Activated naive CD8-positive, alpha-beta T cell (primary cell): ENCODE data around the gene CHRM5.

Experiments
- H3K27ac Mint-ChIP-seq: one replicate; pipeline ENCODE4 v1.8.0; 2021; ENCODE audit warnings: mixed read lengths
- H3K27me3 Mint-ChIP-seq: one replicate; pipeline ENCODE4 v1.8.0; 2021; ENCODE audit warnings: mixed read lengths
- H3K36me3 Mint-ChIP-seq: one replicate; pipeline ENCODE4 v1.8.0; 2021; ENCODE audit warnings: mixed read lengths
- H3K4me1 Mint-ChIP-seq: one replicate; pipeline ENCODE4 v1.8.0; 2021; ENCODE audit warnings: low read depth, mixed read lengths
- H3K4me3 Mint-ChIP-seq: one replicate; pipeline ENCODE4 v1.8.0; 2021; ENCODE audit warnings: mild to moderate bottlenecking, mixed read lengths
- H3K9me3 Mint-ChIP-seq: one replicate; pipeline ENCODE4 v1.8.0; 2021; ENCODE audit warnings: low read depth, mixed read lengths

Gene CHRM5

GRCh38 chr15:34116620-34117019 is 148.3 kb downstream of the CHRM5 start:
- H3K27me3 Mint-ChIP-seq, result peaks cover 15% of the 10 kb centered on the region
- H3K36me3 Mint-ChIP-seq, result no peaks in the 10 kb centered on the region
- H3K4me3 Mint-ChIP-seq, result no peak overlapping the region
- no peaks in the 10 kb centered on the region for H3K9me3 Mint-ChIP-seq
- no peaks in the 10 kb centered on the region for H3K4me1 Mint-ChIP-seq
- H3K27ac Mint-ChIP-seq, result no peak overlapping the region
